ENCODE measurements around the gene ESR2.
"Not testable (repeated sequence)": the region's sequence is repeated elsewhere in the genome, so short reads cannot be mapped to it uniquely, and the experiment has no call there.

ESR2 gene

GRCh38 chr14:64118403-64118742, 175.8 kb downstream of the ESR2 start:
- H3K27me3 ChIP-seq (ENCODE audit: control insufficient read depth, insufficient read depth, low read length); H3K36me3 ChIP-seq (ENCODE audit: control insufficient read depth, insufficient read depth, low read length); H3K27ac ChIP-seq (ENCODE audit: low read length); H3K4me3 ChIP-seq (ENCODE audit: low read length); H3K9me3 ChIP-seq (ENCODE audit: control insufficient read depth, insufficient read depth, low read length); H3K4me1 ChIP-seq (ENCODE audit: control insufficient read depth, insufficient read depth, low read length); DNase-seq (ENCODE audit: low read depth, low spot score): not testable (repeated sequence)
- WGBS (ENCODE audit: insufficient coverage, insufficient read length) = no CpG with 5 or more reads among the region's 7 CpGs

- Histone ChIP-seq H3K4me3 (ENCODE audit: low read length) (no peak overlapping the region), H3K36me3 (ENCODE audit: control insufficient read depth, insufficient read depth, low read length) (peaks cover 4% of the 10 kb centered on the region; the same call in 1 of the 2 replicates), H3K27ac (ENCODE audit: low read length) (no peak overlapping the region), H3K9me3 (ENCODE audit: control insufficient read depth, insufficient read depth, low read length) (no peaks in the 10 kb centered on the region), H3K4me1 (ENCODE audit: control insufficient read depth, insufficient read depth, low read length) (no peaks in the 10 kb centered on the region), H3K27me3 (ENCODE audit: control insufficient read depth, insufficient read depth, low read length) (no peaks in the 10 kb centered on the region)
- no CpG with 5 or more reads among the region's 11 CpGs for WGBS (ENCODE audit: insufficient coverage, insufficient read length)
- DNase-seq (ENCODE audit: low read depth, low spot score) = no peak
Measured at GRCh38 chr14:64117671-64118402, 176.3 kb downstream of the ESR2 start.

GRCh38 chr14:64115401-64115800, 178.8 kb downstream of the ESR2 start:
- no CpG with 5 or more reads among the region's 6 CpGs for WGBS (ENCODE audit: insufficient coverage, insufficient read length)
- Histone ChIP-seq H3K27ac (ENCODE audit: low read length) (no peak overlapping the region), H3K27me3 (ENCODE audit: control insufficient read depth, insufficient read depth, low read length) (no peaks in the 10 kb centered on the region), H3K9me3 (ENCODE audit: control insufficient read depth, insufficient read depth, low read length) (no peaks in the 10 kb centered on the region), H3K4me3 (ENCODE audit: low read length) (no peak overlapping the region), H3K36me3 (ENCODE audit: control insufficient read depth, insufficient read depth, low read length) (peaks cover 4% of the 10 kb centered on the region; the same call in 1 of the 2 replicates), H3K4me1 (ENCODE audit: control insufficient read depth, insufficient read depth, low read length) (no peaks in the 10 kb centered on the region)
- DNase-seq (ENCODE audit: low read depth, low spot score) = no peak

DNA sequence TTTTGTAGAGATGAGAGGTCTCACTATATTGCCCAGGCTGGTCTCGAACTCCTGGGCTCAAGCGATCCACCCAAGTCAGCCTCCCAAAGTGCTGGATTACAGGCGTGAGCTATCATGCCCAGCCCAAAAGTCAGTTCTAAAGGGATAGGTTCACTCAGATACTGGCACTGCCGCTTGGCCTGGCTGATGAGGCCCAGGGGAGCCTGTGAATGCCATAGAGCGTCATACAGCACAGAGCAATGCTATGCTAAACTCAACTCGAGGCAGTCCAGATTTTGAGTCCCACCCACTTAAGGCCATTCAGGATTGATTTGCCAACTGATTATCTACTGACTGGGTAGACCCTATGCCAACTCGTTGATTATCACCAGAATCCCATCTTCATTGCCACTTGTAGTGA, 179.4 kb downstream of the ESR2 start:
- Histone ChIP-seq H3K4me3 (ENCODE audit: low read length) (no peak overlapping the region), H3K27ac (ENCODE audit: low read length) (no peak overlapping the region), H3K4me1 (ENCODE audit: control insufficient read depth, insufficient read depth, low read length) (no peaks in the 10 kb centered on the region), H3K27me3 (ENCODE audit: control insufficient read depth, insufficient read depth, low read length) (no peaks in the 10 kb centered on the region), H3K36me3 (ENCODE audit: control insufficient read depth, insufficient read depth, low read length) (peaks cover 4% of the 10 kb centered on the region; the same call in 1 of the 2 replicates), H3K9me3 (ENCODE audit: control insufficient read depth, insufficient read depth, low read length) (no peaks in the 10 kb centered on the region)
- WGBS (ENCODE audit: insufficient coverage, insufficient read length) = no CpG with 5 or more reads among the region's 7 CpGs
- DNase-seq (ENCODE audit: low read depth, low spot score) = no peak

GRCh38 chr14:64114166-64114565, 180.0 kb downstream of the ESR2 start:
- no peak overlapping the region for H3K27ac ChIP-seq (ENCODE audit: low read length)
- no peaks in the 10 kb centered on the region for H3K27me3 ChIP-seq (ENCODE audit: control insufficient read depth, insufficient read depth, low read length)
- no CpG with 5 or more reads among the region's 9 CpGs for whole genome bisulfite sequencing (ENCODE audit: insufficient coverage, insufficient read length)
- no peaks in the 10 kb centered on the region for H3K36me3 ChIP-seq (ENCODE audit: control insufficient read depth, insufficient read depth, low read length)
- DNase-seq (ENCODE audit: low read depth, low spot score) = no peak
- no peaks in the 10 kb centered on the region for H3K4me1 ChIP-seq (ENCODE audit: control insufficient read depth, insufficient read depth, low read length)
- no peaks in the 10 kb centered on the region for H3K9me3 ChIP-seq (ENCODE audit: control insufficient read depth, insufficient read depth, low read length)
- no peak overlapping the region for H3K4me3 ChIP-seq (ENCODE audit: low read length)

DNA sequence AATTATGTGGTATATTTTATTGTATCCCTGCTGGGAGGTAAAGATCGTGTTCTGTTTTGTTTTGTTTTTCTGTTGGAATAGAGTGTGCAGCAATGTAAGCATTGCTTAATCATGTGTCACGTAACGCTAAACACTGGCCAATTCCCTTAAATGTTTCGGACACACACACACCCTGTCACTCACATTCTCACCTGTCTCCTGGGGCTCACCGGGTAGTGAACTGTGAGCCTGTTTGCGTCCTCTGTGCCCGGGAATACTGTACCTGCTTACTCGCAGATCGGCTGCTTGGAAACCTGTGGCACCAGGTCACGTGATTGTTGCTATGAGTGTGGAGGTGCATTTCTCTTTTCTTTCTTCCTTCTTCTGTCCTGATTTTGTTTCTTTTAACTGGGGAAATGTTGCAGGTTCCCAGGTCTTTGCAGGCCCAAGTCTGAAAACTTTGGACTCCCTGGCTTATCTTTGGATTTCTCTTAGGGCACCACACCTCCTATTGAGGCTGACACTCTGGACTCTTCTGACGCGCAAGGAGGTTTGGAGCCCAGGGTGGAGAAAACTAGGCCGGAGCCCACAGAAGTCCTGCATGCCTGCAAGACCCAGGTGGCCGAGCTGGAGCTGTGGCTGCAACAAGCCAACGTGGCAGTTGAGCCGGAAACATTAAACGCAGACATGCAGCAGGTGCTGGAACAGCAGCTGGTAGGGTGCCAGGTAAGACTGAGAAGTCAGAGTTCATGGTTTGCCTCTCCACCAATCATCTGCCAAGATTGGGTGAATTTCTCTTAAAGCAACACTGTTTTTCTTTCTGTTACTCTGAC, 181.1 kb downstream of the ESR2 start:
- Histone ChIP-seq H3K36me3 (ENCODE audit: control insufficient read depth, insufficient read depth, low read length) (no peaks in the 10 kb centered on the region), H3K4me3 (ENCODE audit: low read length) (no peak overlapping the region), H3K9me3 (ENCODE audit: control insufficient read depth, insufficient read depth, low read length) (no peaks in the 10 kb centered on the region), H3K4me1 (ENCODE audit: control insufficient read depth, insufficient read depth, low read length) (no peaks in the 10 kb centered on the region), H3K27me3 (ENCODE audit: control insufficient read depth, insufficient read depth, low read length) (no peaks in the 10 kb centered on the region), H3K27ac (ENCODE audit: low read length) (no peak overlapping the region)
- WGBS (ENCODE audit: insufficient coverage, insufficient read length) = no CpG with 5 or more reads among the region's 17 CpGs
- DNase-seq (ENCODE audit: low read depth, low spot score) = no peak

- Histone ChIP-seq H3K4me3 (ENCODE audit: low read length) (no peak overlapping the region), H3K27me3 (ENCODE audit: control insufficient read depth, insufficient read depth, low read length) (no peaks in the 10 kb centered on the region), H3K9me3 (ENCODE audit: control insufficient read depth, insufficient read depth, low read length) (no peaks in the 10 kb centered on the region), H3K27ac (ENCODE audit: low read length) (no peak overlapping the region), H3K4me1 (ENCODE audit: control insufficient read depth, insufficient read depth, low read length) (no peaks in the 10 kb centered on the region), H3K36me3 (ENCODE audit: control insufficient read depth, insufficient read depth, low read length) (no peaks in the 10 kb centered on the region)
- WGBS (ENCODE audit: insufficient coverage, insufficient read length) = no CpG with 5 or more reads among the region's 1 CpG
- no peak for DNase-seq (ENCODE audit: low read depth, low spot score)
Measured at GRCh38 chr14:64110802-64111201, 183.4 kb downstream of the ESR2 start.

DNA sequence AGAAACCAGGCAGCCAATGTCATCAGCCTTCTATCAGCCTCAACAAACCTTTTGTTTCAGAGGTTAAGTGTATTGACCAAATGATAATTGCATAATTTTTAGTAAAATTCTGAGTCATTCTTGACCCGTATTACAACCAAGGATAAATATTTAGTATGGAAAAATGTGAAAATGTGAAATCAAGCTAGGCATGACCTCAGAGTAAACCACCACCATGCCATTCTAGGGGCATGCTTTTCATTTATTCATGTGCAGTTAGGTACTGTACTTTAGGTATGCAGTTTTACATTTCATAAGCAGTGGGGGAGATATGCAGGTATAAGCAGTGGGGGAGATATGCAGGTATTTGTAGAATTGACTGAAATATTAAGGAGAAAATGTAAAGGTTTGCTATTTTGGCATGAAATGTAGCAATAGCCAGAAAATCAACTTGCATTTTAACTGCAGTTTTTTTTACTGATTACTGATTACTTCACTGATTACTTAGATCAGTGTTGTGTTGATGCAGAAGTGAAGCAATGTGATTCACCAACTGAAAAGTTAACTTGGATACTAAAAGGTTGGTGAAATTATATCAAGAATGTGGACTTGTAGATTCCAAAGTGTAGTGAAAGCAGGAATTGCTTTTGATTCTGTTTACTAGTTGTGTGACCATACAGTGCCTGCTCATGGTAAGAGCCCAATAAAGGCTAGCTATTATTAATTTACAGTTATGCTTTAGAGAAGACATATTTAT, 184.2 kb downstream of the ESR2 start:
- no peak for DNase-seq (ENCODE audit: low read depth, low spot score)
- Histone ChIP-seq H3K4me3 (ENCODE audit: low read length) (no peak overlapping the region), H3K9me3 (ENCODE audit: control insufficient read depth, insufficient read depth, low read length) (no peaks in the 10 kb centered on the region), H3K27me3 (ENCODE audit: control insufficient read depth, insufficient read depth, low read length) (no peaks in the 10 kb centered on the region), H3K27ac (ENCODE audit: low read length) (no peak overlapping the region), H3K4me1 (ENCODE audit: control insufficient read depth, insufficient read depth, low read length) (no peaks in the 10 kb centered on the region), H3K36me3 (ENCODE audit: control insufficient read depth, insufficient read depth, low read length) (no peaks in the 10 kb centered on the region)
- no CpG with 5 or more reads among the region's 1 CpG for WGBS (ENCODE audit: insufficient coverage, insufficient read length)

GRCh38 chr14:64107438-64107837, 186.7 kb downstream of the ESR2 start:
- Histone ChIP-seq H3K4me3 (ENCODE audit: low read length) (no peak overlapping the region), H3K4me1 (ENCODE audit: control insufficient read depth, insufficient read depth, low read length) (no peaks in the 10 kb centered on the region), H3K36me3 (ENCODE audit: control insufficient read depth, insufficient read depth, low read length) (no peaks in the 10 kb centered on the region), H3K9me3 (ENCODE audit: control insufficient read depth, insufficient read depth, low read length) (no peaks in the 10 kb centered on the region), H3K27me3 (ENCODE audit: control insufficient read depth, insufficient read depth, low read length) (no peaks in the 10 kb centered on the region), H3K27ac (ENCODE audit: low read length) (no peak overlapping the region)
- no peak for DNase-seq (ENCODE audit: low read depth, low spot score)
- no CpG with 5 or more reads among the region's 2 CpGs for WGBS (ENCODE audit: insufficient coverage, insufficient read length)

GRCh38 chr14:64098120-64098519, 196.1 kb downstream of the ESR2 start:
- 0 out of 2 replicates have a peak, but pooled peaks cover 2% of the 10 kb centered on the region for H3K36me3 ChIP-seq (ENCODE audit: control insufficient read depth, insufficient read depth, low read length)
- no peak overlapping the region for H3K27ac ChIP-seq (ENCODE audit: low read length)
- no peaks in the 10 kb centered on the region for H3K9me3 ChIP-seq (ENCODE audit: control insufficient read depth, insufficient read depth, low read length)
- no peaks in the 10 kb centered on the region for H3K4me1 ChIP-seq (ENCODE audit: control insufficient read depth, insufficient read depth, low read length)
- no peaks in the 10 kb centered on the region for H3K27me3 ChIP-seq (ENCODE audit: control insufficient read depth, insufficient read depth, low read length)
- no CpG with 5 or more reads among the region's 4 CpGs for WGBS (ENCODE audit: insufficient coverage, insufficient read length)
- no peak overlapping the region for H3K4me3 ChIP-seq (ENCODE audit: low read length)
- no peak for DNase-seq (ENCODE audit: low read depth, low spot score)
